C1 segment of cervical spinal cord (tissue), 14 donors: ENCODE results near the gene CDKL5.
"Not testable (repeated sequence)": the region's sequence is repeated elsewhere in the genome, so short reads cannot be mapped to it uniquely, and the experiment has no call there.

Source experiments
- DNase-seq, 14 donors: peaks; one replicate each; lab custom pipeline; 2025; lab: John Stamatoyannopoulos, UW

Gene CDKL5

GRCh38 chrX:18574591-18574990, 149.2 kb downstream of the CDKL5 start:
- DNase-seq = peak in 1 of 14 donors; percentile 0

GRCh38 chrX:18575744-18576143, 150.3 kb downstream of the CDKL5 start:
- no peak for DNase-seq

- no peak for DNase-seq
Observed at GRCh38 chrX:18577400-18577799, 152.0 kb downstream of the CDKL5 start.

- DNase-seq = peak in 1 of 14 donors; percentile 11
Observed at GRCh38 chrX:18578546-18578945, 153.1 kb downstream of the CDKL5 start.

GRCh38 chrX:18579495-18579894, 154.1 kb downstream of the CDKL5 start:
- DNase-seq = no peak

- DNase-seq = no peak
Observed at GRCh38 chrX:18582910-18583493, 157.6 kb downstream of the CDKL5 start.

GRCh38 chrX:18589292-18589691, 163.9 kb downstream of the CDKL5 start:
- DNase-seq = not testable (repeated sequence)

- no peak for DNase-seq
Observed at GRCh38 chrX:18591834-18592233, 166.4 kb downstream of the CDKL5 start.

- DNase-seq = no peak
Observed at GRCh38 chrX:18594079-18594478, 168.7 kb downstream of the CDKL5 start.

GRCh38 chrX:18596096-18596495, 170.7 kb downstream of the CDKL5 start:
- DNase-seq = no peak

GRCh38 chrX:18598413-18598812, 173.0 kb downstream of the CDKL5 start:
- no peak for DNase-seq

- no peak for DNase-seq
Observed at GRCh38 chrX:18607966-18608365, 182.6 kb downstream of the CDKL5 start.

GRCh38 chrX:18613930-18614639, 188.7 kb downstream of the CDKL5 start:
- DNase-seq = peak in 1 of 14 donors; percentile 35

- DNase-seq = no peak
Observed at GRCh38 chrX:18616688-18617406, 191.4 kb downstream of the CDKL5 start.

- no peak for DNase-seq
Observed at GRCh38 chrX:18617407-18617750, 192.0 kb downstream of the CDKL5 start.

GRCh38 chrX:18619288-18619687, 193.9 kb downstream of the CDKL5 start:
- no peak for DNase-seq

- no peak for DNase-seq
Observed at GRCh38 chrX:18620349-18620748, 194.9 kb downstream of the CDKL5 start.

- no peak for DNase-seq
Observed at GRCh38 chrX:18624599-18624998, 199.2 kb downstream of the CDKL5 start.

GRCh38 chrX:18630934-18631333, 205.5 kb downstream of the CDKL5 start:
- DNase-seq = no peak

GRCh38 chrX:18638398-18638797, 213.0 kb downstream of the CDKL5 start:
- DNase-seq = no peak

GRCh38 chrX:18639280-18639679, 213.9 kb downstream of the CDKL5 start:
- no peak for DNase-seq

- no peak for DNase-seq
Observed at GRCh38 chrX:18640686-18641085, 215.3 kb downstream of the CDKL5 start.

- no peak for DNase-seq
Observed at GRCh38 chrX:18643243-18643642, 217.8 kb downstream of the CDKL5 start.
